OCI-LY1 (cell line): ENCODE data around the gene ATP8B3.

ENCODE experiments used
- H2AFZ ChIP-seq: fragments of 200-600 bp; sonication (generic), shearing (Covaris generic); 2 replicates; pipeline ENCODE4 v1.6.0; 2014; ENCODE audit warnings: antibody characterized with exemption, mild to moderate bottlenecking, low read length
- H3F3A ChIP-seq: fragments of 200-600 bp; sonication (generic), shearing (Covaris generic); 2 replicates; pipeline ENCODE4 v1.6.0; 2014; ENCODE audit warnings: mild to moderate bottlenecking, antibody characterized with exemption, low read length, moderate library complexity; ENCODE audit not compliant: insufficient read depth
- H3K27ac ChIP-seq: fragments of 200-600 bp; sonication (generic); 2 replicates; pipeline ENCODE4 v1.5.1; 2014; ENCODE audit warnings: low read length, mixed run types, mild to moderate bottlenecking, low read depth; ENCODE audit not compliant: poor library complexity, severe bottlenecking
- H3K27me3 ChIP-seq: fragments of 200-600 bp; sonication (generic); 2 replicates; pipeline ENCODE4 v1.6.0; 2014; ENCODE audit warnings: antibody characterized with exemption, mild to moderate bottlenecking, low read length, moderate library complexity; ENCODE audit not compliant: insufficient read depth
- H3K36me3 ChIP-seq: fragments of 200-600 bp; sonication (generic); 2 replicates; pipeline ENCODE4 v1.6.1; 2014; ENCODE audit warnings: mild to moderate bottlenecking, antibody characterized with exemption, low read length, moderate library complexity, mixed read lengths; ENCODE audit not compliant: insufficient read depth
- H3K4me1 ChIP-seq: fragments of 200-600 bp; sonication (generic); 2 replicates; pipeline ENCODE4 v1.5.1; 2014; ENCODE audit warnings: mild to moderate bottlenecking, low read length, moderate library complexity; ENCODE audit not compliant: insufficient read depth, severe bottlenecking
- H3K4me2 ChIP-seq: fragments of 200-600 bp; sonication (generic), shearing (Covaris generic); 2 replicates; pipeline ENCODE4 v1.6.1; 2014; ENCODE audit warnings: low read length
- H3K4me3 ChIP-seq: fragments of 200-600 bp; sonication (generic); 2 replicates; pipeline ENCODE4 v1.5.1; 2014; ENCODE audit warnings: low read length, low read depth, mild to moderate bottlenecking, mixed read lengths; ENCODE audit not compliant: poor library complexity, severe bottlenecking
- H3K79me2 ChIP-seq: fragments of 200-600 bp; shearing (Covaris generic); 2 replicates; pipeline ENCODE4 v1.6.1; 2016; ENCODE audit warnings: mixed run types, low read length, mixed read lengths; ENCODE audit not compliant: insufficient read depth
- H3K9ac ChIP-seq: fragments of 200-600 bp; sonication (generic), shearing (Covaris generic); 2 replicates; pipeline ENCODE4 v1.6.1; 2014; ENCODE audit warnings: mild to moderate bottlenecking, low read length, mixed read lengths
- H3K9me2 ChIP-seq: fragments of 200-600 bp; sonication (generic), shearing (Covaris generic); 2 replicates; pipeline ENCODE4 v1.6.1; 2014; ENCODE audit warnings: low read depth, mild to moderate bottlenecking, low read length, mixed read lengths
- H3K9me3 ChIP-seq: fragments of 200-600 bp; shearing (Covaris generic); 2 replicates; pipeline ENCODE4 v1.6.1; 2014; ENCODE audit warnings: low read length, mixed read lengths
- H4K20me1 ChIP-seq: fragments of 200-600 bp; sonication (generic), shearing (Covaris generic); 2 replicates; pipeline ENCODE4 v1.6.0; 2016; ENCODE audit warnings: mild to moderate bottlenecking, low read length; ENCODE audit not compliant: insufficient read depth
- CTCF ChIP-seq: fragments of 200-600 bp; sonication (generic), shearing (Covaris generic); IDR thresholded peaks from 2 replicates; pipeline ENCODE4 v1.5.1; 2017; ENCODE audit warnings: mild to moderate bottlenecking, antibody characterized with exemption, low read length, moderate library complexity, mixed read lengths
- EZH2 ChIP-seq: fragments of 200-600 bp; sonication (generic), shearing (Covaris generic); IDR thresholded peaks from 2 replicates; pipeline ENCODE4 v1.8.0; 2017; ENCODE audit warnings: borderline replicate concordance, mixed run types, mild to moderate bottlenecking, antibody characterized with exemption, low read length, moderate library complexity, mixed read lengths

ATP8B3 gene

GRCh38 chr19:1857648-1858326 is 45.7 kb upstream of the ATP8B3 start:
- H3K27me3 ChIP-seq, result peaks cover 6% of the 10 kb centered on the region; the same call in 1 of the 2 replicates
- H3K36me3 ChIP-seq, result no peaks in the 10 kb centered on the region
- H3K9me2 ChIP-seq, result no peaks in the 10 kb centered on the region
- peak overlapping the region; percentile 90; the same call in 1 of the 2 replicates for H3K4me2 ChIP-seq
- no peaks in the 10 kb centered on the region for H3F3A ChIP-seq
- TF ChIP-seq EZH2, result no peak
- no peak for TF ChIP-seq CTCF
- H3K9ac ChIP-seq, result no peak overlapping the region; the same call in 1 of the 2 replicates
- H3K9me3 ChIP-seq, result no peaks in the 10 kb centered on the region
- H3K27ac ChIP-seq, result peak overlapping the region; percentile 79
- H4K20me1 ChIP-seq, result no peaks in the 10 kb centered on the region
- H2AFZ ChIP-seq, result no peak overlapping the region
- H3K4me1 ChIP-seq, result peaks cover 73% of the 10 kb centered on the region
- H3K4me3 ChIP-seq, result no peak overlapping the region
- H3K79me2 ChIP-seq, result peaks cover 6% of the 10 kb centered on the region

GRCh38 chr19:1856698-1857603 is 44.9 kb upstream of the ATP8B3 start:
- peak overlapping the region; percentile 90 for H3K4me2 ChIP-seq
- H3K4me1 ChIP-seq, result peaks cover 79% of the 10 kb centered on the region
- H3K9ac ChIP-seq, result peak overlapping the region; percentile 72; the same call in 1 of the 2 replicates
- no peaks in the 10 kb centered on the region for H3F3A ChIP-seq
- no peaks in the 10 kb centered on the region for H4K20me1 ChIP-seq
- peak overlapping the region; percentile 61 for H3K4me3 ChIP-seq
- TF ChIP-seq EZH2 (no peak), CTCF (no peak)
- H3K36me3 ChIP-seq, result no peaks in the 10 kb centered on the region
- H3K27me3 ChIP-seq, result peaks cover 6% of the 10 kb centered on the region; the same call in 1 of the 2 replicates
- H2AFZ ChIP-seq, result no peak overlapping the region
- H3K79me2 ChIP-seq, result peaks cover 6% of the 10 kb centered on the region
- peak overlapping the region; percentile 79 for H3K27ac ChIP-seq
- H3K9me3 ChIP-seq, result no peaks in the 10 kb centered on the region
- no peaks in the 10 kb centered on the region for H3K9me2 ChIP-seq

- Histone ChIP-seq H3K4me3 (peak overlapping the region; percentile 61), H3K9me2 (no peaks in the 10 kb centered on the region), H3K9me3 (no peaks in the 10 kb centered on the region), H3K27me3 (peaks cover 2% of the 10 kb centered on the region; the same call in 1 of the 2 replicates), H3K9ac (peak overlapping the region; percentile 72; the same call in 1 of the 2 replicates), H3F3A (no peaks in the 10 kb centered on the region), H3K36me3 (no peaks in the 10 kb centered on the region), H4K20me1 (no peaks in the 10 kb centered on the region), H3K4me1 (peaks cover 78% of the 10 kb centered on the region), H2AFZ (no peak overlapping the region), H3K79me2 (no peaks in the 10 kb centered on the region; the same call in none of the 2 replicates), H3K4me2 (peak overlapping the region; percentile 90), H3K27ac (peak overlapping the region; percentile 79)
- TF ChIP-seq CTCF, result no peak
- TF ChIP-seq EZH2, result no peak
Observed at GRCh38 chr19:1856345-1856697, 44.2 kb upstream of the ATP8B3 start.
